Activated CD8-positive, alpha-beta T cell treated with anti-CD3 and anti-CD28 coated beads, Interleukin-2, amount 10 ng/mL, durations not matched to agents 7 days and 5 days (primary cell): ENCODE data around the gene CRTC1. TPM values are rescaled to one million over a fixed set of nuclear protein-coding genes. Genes with fewer than 3 reads are reported as not detected.

Source experiments
- ATAC-seq: fragments of 150-1000 bp; cut with Tn5 transposase; one replicate; pipeline ENCODE4 v1.10.0; 2021; ENCODE audit warnings: moderate library complexity
- CTCF ChIA-PET: fragments of 350-600 bp; sonication (Branson Sonifier 250); formaldehyde crosslinking; loops from one replicate; lab custom pipeline; 2021; ENCODE audit warnings: antibody characterized with exemption; lab: Charles Lee
- POLR2A ChIA-PET: fragments of 350-600 bp; sonication (Branson Sonifier 250); formaldehyde crosslinking; loops from one replicate; lab custom pipeline; 2021; ENCODE audit warnings: antibody characterized with exemption; lab: Charles Lee
- DNase-seq: peaks from one replicate; pipeline ENCODE4 v3.0.0-alpha.2; 2020
- H3K27ac Mint-ChIP-seq: one replicate; pipeline ENCODE4 v1.8.0; 2021; ENCODE audit warnings: mild to moderate bottlenecking, mixed read lengths
- H3K27me3 Mint-ChIP-seq: one replicate; pipeline ENCODE4 v1.8.0; 2021; ENCODE audit warnings: low read depth, mixed read lengths
- H3K36me3 Mint-ChIP-seq: one replicate; pipeline ENCODE4 v1.8.0; 2021; ENCODE audit warnings: low read depth, mixed read lengths
- H3K4me1 Mint-ChIP-seq: one replicate; pipeline ENCODE4 v1.8.0; 2021; ENCODE audit warnings: low read depth, mixed read lengths
- H3K4me3 Mint-ChIP-seq: one replicate; pipeline ENCODE4 v1.8.0; 2021; ENCODE audit warnings: mild to moderate bottlenecking, mixed read lengths
- H3K9me3 Mint-ChIP-seq: one replicate; pipeline ENCODE4 v1.8.0; 2022; ENCODE audit warnings: mixed read lengths; ENCODE audit not compliant: insufficient read depth
- total RNA-seq, 2 experiments: library from RNA; stranded (reverse); gene quantifications; one replicate each; pipeline ENCODE4 v1.2.3, GENCODE V29; 2021

The CRTC1 gene
- total RNA-seq, 2 experiments from 2014 or later: 7.0 to 8.0 TPM

DNA sequence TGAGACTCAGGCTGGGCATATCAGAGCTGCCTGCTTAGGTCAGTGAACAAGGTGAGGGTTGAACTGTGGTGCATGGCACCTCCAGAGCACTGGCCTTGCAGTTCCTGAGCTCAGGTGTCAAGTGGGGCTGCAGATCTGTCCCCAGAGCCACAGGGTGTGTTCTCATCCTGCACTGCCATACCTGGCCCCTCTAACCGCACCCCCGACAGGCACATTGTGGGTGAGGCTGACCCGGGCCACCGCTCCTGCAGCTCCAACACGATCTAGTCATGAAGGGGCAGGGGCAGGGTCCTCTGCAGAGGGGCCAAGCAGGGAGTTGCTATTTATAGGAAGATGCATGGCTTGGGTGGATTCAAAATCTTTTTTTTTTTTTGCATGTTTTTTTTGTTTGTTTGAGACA, 16.7 kb upstream of the CRTC1 start:
- CTCF ChIA-PET: no interaction called here
- H3K27me3 Mint-ChIP-seq: no peaks in the 10 kb centered on the region
- no peaks in the 10 kb centered on the region for H3K9me3 Mint-ChIP-seq
- POLR2A ChIA-PET: no interaction called here
- H3K4me3 Mint-ChIP-seq: no peak overlapping the region
- peaks cover 13% of the 10 kb centered on the region for H3K4me1 Mint-ChIP-seq
- ATAC-seq (no peak), DNase-seq (no peak)
- H3K27ac Mint-ChIP-seq: no peak overlapping the region
- H3K36me3 Mint-ChIP-seq: peaks cover 12% of the 10 kb centered on the region

DNA sequence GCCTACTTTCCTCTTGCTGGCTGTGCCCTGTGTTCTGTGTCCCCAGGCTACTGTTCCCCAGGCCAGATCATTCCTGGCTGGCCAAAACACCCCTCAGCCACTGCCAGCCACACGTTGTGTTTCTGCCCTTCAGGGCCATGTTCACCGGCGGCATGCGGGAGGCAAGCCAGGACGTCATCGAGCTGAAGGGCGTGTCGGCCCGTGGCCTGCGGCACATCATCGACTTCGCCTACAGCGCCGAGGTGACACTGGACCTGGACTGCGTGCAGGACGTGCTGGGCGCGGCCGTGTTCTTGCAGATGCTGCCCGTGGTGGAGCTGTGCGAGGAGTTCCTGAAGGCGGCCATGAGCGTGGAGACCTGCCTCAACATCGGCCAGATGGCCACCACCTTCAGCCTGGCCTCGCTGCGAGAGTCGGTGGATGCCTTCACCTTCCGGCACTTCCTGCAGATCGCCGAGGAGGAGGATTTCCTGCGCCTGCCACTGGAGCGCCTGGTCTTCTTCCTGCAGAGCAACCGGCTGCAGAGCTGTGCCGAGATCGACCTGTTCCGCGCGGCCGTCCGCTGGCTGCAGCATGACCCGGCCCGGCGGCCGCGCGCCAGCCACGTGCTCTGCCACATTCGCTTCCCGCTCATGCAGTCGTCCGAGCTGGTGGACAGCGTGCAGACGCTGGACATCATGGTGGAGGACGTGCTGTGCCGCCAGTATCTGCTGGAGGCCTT, 15.8 kb upstream of the CRTC1 start:
- H3K9me3 Mint-ChIP-seq: no peaks in the 10 kb centered on the region
- H3K27me3 Mint-ChIP-seq: no peaks in the 10 kb centered on the region
- H3K36me3 Mint-ChIP-seq: peaks cover 12% of the 10 kb centered on the region
- no peak for ATAC-seq
- POLR2A ChIA-PET: no interaction called here
- no peak overlapping the region for H3K4me3 Mint-ChIP-seq
- DNase-seq: no peak
- H3K4me1 Mint-ChIP-seq: peaks cover 13% of the 10 kb centered on the region
- no peak overlapping the region for H3K27ac Mint-ChIP-seq
- CTCF ChIA-PET: no interaction called here

DNA sequence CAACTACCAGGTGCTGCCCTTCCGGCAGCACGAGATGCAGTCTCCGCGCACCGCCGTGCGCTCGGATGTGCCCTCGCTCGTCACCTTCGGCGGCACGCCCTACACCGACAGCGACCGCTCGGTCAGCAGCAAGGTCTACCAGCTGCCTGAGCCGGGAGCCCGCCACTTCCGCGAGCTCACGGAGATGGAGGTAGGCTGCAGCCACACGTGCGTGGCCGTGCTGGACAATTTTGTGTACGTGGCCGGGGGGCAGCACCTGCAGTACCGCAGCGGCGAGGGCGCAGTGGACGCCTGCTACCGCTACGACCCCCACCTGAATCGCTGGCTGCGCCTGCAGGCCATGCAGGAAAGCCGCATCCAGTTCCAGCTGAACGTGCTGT, 15.2 kb upstream of the CRTC1 start:
- DNase-seq (no peak), ATAC-seq (no peak)
- peaks cover 12% of the 10 kb centered on the region for H3K36me3 Mint-ChIP-seq
- H3K9me3 Mint-ChIP-seq: no peaks in the 10 kb centered on the region
- no peak overlapping the region for H3K27ac Mint-ChIP-seq
- CTCF ChIA-PET: no interaction called here
- POLR2A ChIA-PET: no interaction called here
- H3K4me1 Mint-ChIP-seq: peaks cover 11% of the 10 kb centered on the region
- no peaks in the 10 kb centered on the region for H3K27me3 Mint-ChIP-seq
- no peak overlapping the region for H3K4me3 Mint-ChIP-seq

- no peak for DNase-seq
- CTCF ChIA-PET: no interaction called here
- no peak for ATAC-seq
- POLR2A ChIA-PET: interaction anchor here (0.6 kb wide), 1 partner anchor 198 kb away, joined by 6 read pairs; no protein-coding TSS in a partner anchor
- no peak overlapping the region for H3K27ac Mint-ChIP-seq
- H3K4me1 Mint-ChIP-seq: peaks cover 4% of the 10 kb centered on the region
- H3K27me3 Mint-ChIP-seq: no peaks in the 10 kb centered on the region
- no peak overlapping the region for H3K4me3 Mint-ChIP-seq
- peaks cover 12% of the 10 kb centered on the region for H3K36me3 Mint-ChIP-seq
- H3K9me3 Mint-ChIP-seq: no peaks in the 10 kb centered on the region
Measured at GRCh38 chr19:18668744-18669523, 14.5 kb upstream of the CRTC1 start.

DNA sequence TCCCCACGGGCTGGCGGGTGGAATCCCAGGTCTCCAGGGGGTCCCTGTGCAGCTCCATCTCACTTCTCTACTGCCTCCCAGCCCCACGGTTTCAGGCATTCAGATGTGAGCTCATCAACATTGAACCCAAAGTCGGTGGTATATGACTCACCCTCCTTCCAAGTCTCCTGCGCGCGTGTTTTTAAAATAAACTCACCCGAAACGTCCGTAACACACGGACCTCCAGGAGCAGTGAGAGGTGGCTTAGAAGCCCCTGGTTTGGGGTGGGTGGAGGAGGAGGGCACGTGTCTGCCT, 14.0 kb upstream of the CRTC1 start:
- Mint-ChIP-seq H3K27me3 (no peaks in the 10 kb centered on the region), H3K4me1 (no peaks in the 10 kb centered on the region), H3K36me3 (peaks cover 12% of the 10 kb centered on the region), H3K4me3 (no peak overlapping the region), H3K9me3 (no peaks in the 10 kb centered on the region), H3K27ac (no peak overlapping the region)
- DNase-seq (no peak), ATAC-seq (no peak)
- CTCF ChIA-PET: no interaction called here
- POLR2A ChIA-PET: interaction anchor here (0.6 kb wide), 1 partner anchor 198 kb away, joined by 6 read pairs; no protein-coding TSS in a partner anchor

DNA sequence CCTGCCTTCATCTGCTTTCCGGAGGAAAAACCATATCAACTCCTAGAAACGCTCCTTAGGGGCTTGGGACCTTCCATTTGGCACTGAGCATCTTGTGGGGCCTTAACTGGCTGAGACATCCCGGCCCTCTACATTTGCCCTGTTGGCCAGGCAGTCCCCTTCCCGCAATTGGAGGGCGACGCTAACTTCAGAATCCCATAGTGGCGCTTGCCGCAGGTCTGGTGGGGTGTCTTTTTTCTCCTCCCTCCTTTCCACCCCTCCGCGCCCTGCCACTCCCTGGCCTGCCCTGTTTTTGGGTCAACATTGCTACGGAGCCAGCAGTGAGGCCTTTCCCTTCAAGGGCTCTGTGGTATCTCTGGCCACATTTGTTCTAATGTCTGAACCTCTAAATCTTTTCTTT, 13.6 kb upstream of the CRTC1 start:
- DNase-seq: no peak
- ChIA-PET CTCF (no interaction called here), POLR2A (no interaction called here)
- Mint-ChIP-seq H3K9me3 (no peaks in the 10 kb centered on the region), H3K4me3 (no peak overlapping the region), H3K4me1 (no peaks in the 10 kb centered on the region), H3K27me3 (no peaks in the 10 kb centered on the region), H3K27ac (no peak overlapping the region), H3K36me3 (peaks cover 12% of the 10 kb centered on the region)
- no peak for ATAC-seq

GRCh38 chr19:18670312-18670711, 13.2 kb upstream of the CRTC1 start:
- POLR2A ChIA-PET: no interaction called here
- Mint-ChIP-seq H3K27ac (no peak overlapping the region), H3K27me3 (no peaks in the 10 kb centered on the region)

DNA sequence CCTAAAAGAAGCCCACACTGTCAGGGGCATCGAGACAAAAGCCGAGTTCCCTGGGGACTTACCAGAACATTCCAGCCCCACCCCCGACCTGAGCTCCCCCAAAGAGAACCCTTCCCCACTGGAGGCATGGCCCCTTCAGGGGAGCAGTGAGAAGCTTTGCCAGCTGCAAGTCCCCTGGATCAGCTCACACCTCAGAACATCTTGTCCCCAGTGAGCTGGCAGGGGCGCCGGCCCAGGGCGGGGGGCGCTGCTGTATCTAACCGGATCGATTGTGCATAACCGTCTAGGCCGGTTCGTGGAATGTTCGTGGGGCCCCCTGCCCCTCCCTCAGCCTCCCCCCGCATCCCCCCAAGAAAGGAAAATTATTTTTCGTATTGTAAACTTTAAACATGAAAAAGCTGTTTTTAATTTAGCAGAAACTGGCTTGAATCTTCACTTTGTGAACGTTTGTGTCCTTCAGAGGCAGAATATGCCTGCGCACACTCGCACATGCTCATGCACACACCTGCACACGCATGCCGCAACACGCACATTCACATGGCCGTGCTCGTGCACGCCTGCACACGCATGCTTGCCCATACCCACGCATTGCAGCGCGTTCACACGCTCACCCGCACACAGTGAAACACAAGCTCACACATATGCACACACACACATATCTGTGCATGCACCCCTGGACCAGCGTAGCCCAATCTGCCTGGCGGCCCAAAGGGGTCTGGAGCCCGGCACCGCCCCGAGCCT, 12.0 kb upstream of the CRTC1 start:
- Mint-ChIP-seq H3K9me3 (no peaks in the 10 kb centered on the region), H3K27ac (no peak overlapping the region), H3K4me1 (no peaks in the 10 kb centered on the region), H3K27me3 (no peaks in the 10 kb centered on the region), H3K36me3 (peaks cover 12% of the 10 kb centered on the region), H3K4me3 (no peak overlapping the region)
- DNase-seq (no peak), ATAC-seq (no peak)
- CTCF ChIA-PET: interaction anchor here (1.2 kb wide), 1 partner anchor 78 kb away, joined by 5 read pairs; no protein-coding TSS in a partner anchor
- POLR2A ChIA-PET: no interaction called here

More at GRCh38 chr19:18670312-18670711, 13.2 kb upstream of the CRTC1 start:
- Mint-ChIP-seq H3K36me3 (peaks cover 12% of the 10 kb centered on the region), H3K4me3 (no peak overlapping the region), H3K4me1 (no peaks in the 10 kb centered on the region), H3K9me3 (no peaks in the 10 kb centered on the region)
- CTCF ChIA-PET: no interaction called here
- DNase-seq (no peak), ATAC-seq (no peak)

DNA sequence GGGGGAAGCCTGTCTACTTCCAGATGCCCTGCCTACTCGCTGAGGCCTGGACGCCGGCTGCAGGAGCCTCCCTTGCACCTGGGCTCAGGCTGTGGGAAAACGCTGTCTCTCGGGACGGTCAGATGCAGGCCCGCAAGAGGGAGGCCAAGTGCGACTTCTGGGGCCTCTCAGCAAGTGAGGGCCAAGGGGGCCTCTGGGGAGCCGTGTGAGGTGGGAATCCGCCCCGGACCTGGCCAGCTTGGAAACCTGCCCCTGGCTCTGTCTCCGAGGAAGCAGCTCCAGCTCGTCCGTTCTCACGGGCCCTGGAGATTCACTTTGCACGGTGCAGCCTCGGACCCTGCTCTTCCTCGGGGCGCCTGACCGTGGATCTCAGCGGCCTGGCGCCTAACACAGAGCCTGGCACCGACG, 11.4 kb upstream of the CRTC1 start:
- Mint-ChIP-seq H3K27ac (no peak overlapping the region), H3K36me3 (peaks cover 12% of the 10 kb centered on the region), H3K4me3 (no peak overlapping the region), H3K4me1 (no peaks in the 10 kb centered on the region), H3K9me3 (no peaks in the 10 kb centered on the region), H3K27me3 (no peaks in the 10 kb centered on the region)
- ATAC-seq (no peak), DNase-seq (no peak)
- ChIA-PET POLR2A (interaction anchor here (0.9 kb wide), 1 partner anchor 100 kb away, joined by 3 read pairs; no protein-coding TSS in a partner anchor), CTCF (interaction anchor here (1.2 kb wide), 1 partner anchor 79 kb away, joined by 5 read pairs; no protein-coding TSS in a partner anchor)

- Mint-ChIP-seq H3K9me3 (no peaks in the 10 kb centered on the region), H3K27me3 (no peaks in the 10 kb centered on the region), H3K27ac (no peak overlapping the region), H3K4me3 (no peak overlapping the region), H3K36me3 (peaks cover 7% of the 10 kb centered on the region), H3K4me1 (no peaks in the 10 kb centered on the region)
- CTCF ChIA-PET: interaction anchor here (0.6 to 1.2 kb wide), 4 partner anchors 79 to 225 kb away, joined by 3 to 5 read pairs (median 4); no protein-coding TSS in a partner anchor
- DNase-seq (no peak), ATAC-seq (no peak)
- POLR2A ChIA-PET: interaction anchor here (0.7 to 0.9 kb wide), 2 partner anchors 100 to 286 kb away, joined by 3 read pairs; no protein-coding TSS in a partner anchor
Measured at GRCh38 chr19:18672606-18673337, 10.7 kb upstream of the CRTC1 start.

- Mint-ChIP-seq H3K9me3 (no peaks in the 10 kb centered on the region), H3K4me1 (no peaks in the 10 kb centered on the region), H3K27me3 (no peaks in the 10 kb centered on the region), H3K4me3 (no peak overlapping the region), H3K27ac (no peak overlapping the region), H3K36me3 (peaks cover 5% of the 10 kb centered on the region)
- CTCF ChIA-PET: interaction anchor here (3.7 kb wide), 1 partner anchor 81 kb away, joined by 14 read pairs; no protein-coding TSS in a partner anchor
- POLR2A ChIA-PET: no interaction called here
- ATAC-seq: no peak
- DNase-seq: no peak
Measured at GRCh38 chr19:18674616-18675015, 8.9 kb upstream of the CRTC1 start.
